ENCODE results near the gene FAM221B.

FAM221B gene

GRCh38 chr9:35818341-35818740, 10.2 kb downstream of the FAM221B start:
- Histone ChIP-seq H2AFZ (ENCODE audit: low read depth, low read length, severe bottlenecking) (no peak overlapping the region), H3K9me3 (ENCODE audit: insufficient read depth, low read length) (no peaks in the 10 kb centered on the region), H3K9ac (ENCODE audit: low read length) (no peak overlapping the region), H3K9me2 (replicated peaks; ENCODE audit: insufficient read depth, low read length) (no peaks in the 10 kb centered on the region), H3K79me2 (ENCODE audit: insufficient read depth, low read length) (no peaks in the 10 kb centered on the region), H3K4me2 (ENCODE audit: low read depth, low read length, poor library complexity, severe bottlenecking) (no peak overlapping the region), H3K36me3 (ENCODE audit: low read length) (no peaks in the 10 kb centered on the region), H3K27ac (ENCODE audit: low read depth, low read length) (no peak overlapping the region), H3K4me3 (ENCODE audit: insufficient read depth, low read length, poor library complexity, severe bottlenecking) (no peak overlapping the region), H4K20me1 (ENCODE audit: low read depth, low read length) (no peaks in the 10 kb centered on the region), H3F3A (ENCODE audit: insufficient read depth) (0 out of 2 replicates have a peak, but pooled peaks cover 8% of the 10 kb centered on the region), H3K27me3 (ENCODE audit: low read length) (no peaks in the 10 kb centered on the region)
- TF ChIP-seq CTCF (IDR thresholded peaks at IDR 0.05; ENCODE audit: insufficient read depth, low read length, poor library complexity, severe bottlenecking) = no peak
- TF ChIP-seq EZH2phosphoT487 (conservative IDR thresholded peaks at IDR 0.05; ENCODE audit: low read length) = no peak

GRCh38 chr9:35816708-35817107, 11.8 kb downstream of the FAM221B start:
- no peak overlapping the region for H3K4me3 ChIP-seq (ENCODE audit: insufficient read depth, low read length, poor library complexity, severe bottlenecking)
- H3K27ac ChIP-seq (ENCODE audit: low read depth, low read length) = no peak overlapping the region
- H3K36me3 ChIP-seq (ENCODE audit: low read length) = no peaks in the 10 kb centered on the region
- H2AFZ ChIP-seq (ENCODE audit: low read depth, low read length, severe bottlenecking) = no peak overlapping the region
- peaks cover 19% of the 10 kb centered on the region for H3F3A ChIP-seq (ENCODE audit: insufficient read depth)
- TF ChIP-seq CTCF (IDR thresholded peaks at IDR 0.05; ENCODE audit: insufficient read depth, low read length, poor library complexity, severe bottlenecking) = no peak
- no peak for TF ChIP-seq EZH2phosphoT487 (conservative IDR thresholded peaks at IDR 0.05; ENCODE audit: low read length)
- H3K9me2 ChIP-seq (replicated peaks; ENCODE audit: insufficient read depth, low read length) = no peaks in the 10 kb centered on the region
- no peaks in the 10 kb centered on the region for H4K20me1 ChIP-seq (ENCODE audit: low read depth, low read length)
- no peak overlapping the region for H3K4me2 ChIP-seq (ENCODE audit: low read depth, low read length, poor library complexity, severe bottlenecking)
- no peaks in the 10 kb centered on the region for H3K27me3 ChIP-seq (ENCODE audit: low read length)
- H3K9me3 ChIP-seq (ENCODE audit: insufficient read depth, low read length) = no peaks in the 10 kb centered on the region
- H3K9ac ChIP-seq (ENCODE audit: low read length) = no peak overlapping the region
- H3K79me2 ChIP-seq (ENCODE audit: insufficient read depth, low read length) = no peaks in the 10 kb centered on the region

GRCh38 chr9:35814841-35815543, 13.5 kb downstream of the FAM221B start, which contains the start of gene HINT2:
Gene HINT2 (minus strand): TSS chr9:35815042. CDS start chr9:35814979, 63 bp downstream.
- Histone ChIP-seq H3K27me3 (ENCODE audit: low read length) (no peaks in the 10 kb centered on the region), H3K36me3 (ENCODE audit: low read length) (no peaks in the 10 kb centered on the region), H3K9me3 (ENCODE audit: insufficient read depth, low read length) (no peaks in the 10 kb centered on the region), H3K79me2 (ENCODE audit: insufficient read depth, low read length) (no peaks in the 10 kb centered on the region), H2AFZ (ENCODE audit: low read depth, low read length, severe bottlenecking) (peak within 1 kb of the TSS; percentile 72), H4K20me1 (ENCODE audit: low read depth, low read length) (no peaks in the 10 kb centered on the region), H3F3A (ENCODE audit: insufficient read depth) (peaks cover 22% of the 10 kb centered on the region), H3K9me2 (replicated peaks; ENCODE audit: insufficient read depth, low read length) (no peaks in the 10 kb centered on the region), H3K27ac (ENCODE audit: low read depth, low read length) (peak within 1 kb of the TSS; percentile 76), H3K9ac (ENCODE audit: low read length) (peak within 1 kb of the TSS; percentile 88), H3K4me3 (ENCODE audit: insufficient read depth, low read length, poor library complexity, severe bottlenecking) (peak within 1 kb of the TSS; percentile 64), H3K4me2 (ENCODE audit: low read depth, low read length, poor library complexity, severe bottlenecking) (peak within 1 kb of the TSS; percentile 93)
- TF ChIP-seq CTCF (IDR thresholded peaks at IDR 0.05; ENCODE audit: insufficient read depth, low read length, poor library complexity, severe bottlenecking) = no peak
- TF ChIP-seq EZH2phosphoT487 (conservative IDR thresholded peaks at IDR 0.05; ENCODE audit: low read length) = no peak
